ENCODE results near the gene COL19A1.

COL19A1 gene

GRCh38 chr6:70236343-70236742, 370.0 kb downstream of the COL19A1 start:
- H3K27me3 ChIP-seq (replicated peaks; ENCODE audit: control insufficient read depth, insufficient read depth, low read length), result peaks cover 8% of the 10 kb centered on the region
- H3K9ac ChIP-seq (ENCODE audit: low read length), result no peak overlapping the region
- no peaks in the 10 kb centered on the region for H3K36me3 ChIP-seq (ENCODE audit: control insufficient read depth, insufficient read depth, low read length, severe bottlenecking)
- H3K4me3 ChIP-seq (ENCODE audit: low read length), result no peak overlapping the region
- H3K9me3 ChIP-seq (ENCODE audit: control insufficient read depth, low read length), result no peaks in the 10 kb centered on the region
- no peaks in the 10 kb centered on the region for H3K4me1 ChIP-seq (ENCODE audit: control insufficient read depth, insufficient read depth, low read length)
- no peak for DNase-seq (ENCODE audit: low read depth)

GRCh38 chr6:70241031-70241430, 374.7 kb downstream of the COL19A1 start:
- Histone ChIP-seq H3K36me3 (ENCODE audit: control insufficient read depth, insufficient read depth, low read length, severe bottlenecking) (no peaks in the 10 kb centered on the region), H3K27me3 (replicated peaks; ENCODE audit: control insufficient read depth, insufficient read depth, low read length) (peaks cover 4% of the 10 kb centered on the region), H3K9me3 (ENCODE audit: control insufficient read depth, low read length) (no peaks in the 10 kb centered on the region), H3K9ac (ENCODE audit: low read length) (no peak overlapping the region), H3K4me3 (ENCODE audit: low read length) (no peak overlapping the region), H3K4me1 (ENCODE audit: control insufficient read depth, insufficient read depth, low read length) (no peaks in the 10 kb centered on the region)
- no peak for DNase-seq (ENCODE audit: low read depth)

GRCh38 chr6:70241991-70242420, 375.6 kb downstream of the COL19A1 start:
- peaks cover 4% of the 10 kb centered on the region for H3K27me3 ChIP-seq (replicated peaks; ENCODE audit: control insufficient read depth, insufficient read depth, low read length)
- H3K9ac ChIP-seq (ENCODE audit: low read length), result no peak overlapping the region
- H3K4me3 ChIP-seq (ENCODE audit: low read length), result no peak overlapping the region
- H3K9me3 ChIP-seq (ENCODE audit: control insufficient read depth, low read length), result no peaks in the 10 kb centered on the region
- no peaks in the 10 kb centered on the region for H3K36me3 ChIP-seq (ENCODE audit: control insufficient read depth, insufficient read depth, low read length, severe bottlenecking)
- H3K4me1 ChIP-seq (ENCODE audit: control insufficient read depth, insufficient read depth, low read length), result no peaks in the 10 kb centered on the region
- DNase-seq (ENCODE audit: low read depth), result no peak

- H3K9ac ChIP-seq (ENCODE audit: low read length), result no peak overlapping the region
- H3K36me3 ChIP-seq (ENCODE audit: control insufficient read depth, insufficient read depth, low read length, severe bottlenecking), result no peaks in the 10 kb centered on the region
- H3K27me3 ChIP-seq (replicated peaks; ENCODE audit: control insufficient read depth, insufficient read depth, low read length), result peaks cover 15% of the 10 kb centered on the region
- peaks cover 5% of the 10 kb centered on the region for H3K4me1 ChIP-seq (ENCODE audit: control insufficient read depth, insufficient read depth, low read length)
- no peak for DNase-seq (ENCODE audit: low read depth)
- H3K9me3 ChIP-seq (ENCODE audit: control insufficient read depth, low read length), result no peaks in the 10 kb centered on the region
- H3K4me3 ChIP-seq (ENCODE audit: low read length), result no peak overlapping the region
These were observed 379.8 kb downstream of the COL19A1 start for GRCh38 chr6:70246118-70246517.

GRCh38 chr6:70252604-70253003, 386.2 kb downstream of the COL19A1 start:
- no peak overlapping the region for H3K9ac ChIP-seq (ENCODE audit: low read length)
- no peaks in the 10 kb centered on the region for H3K9me3 ChIP-seq (ENCODE audit: control insufficient read depth, low read length)
- H3K4me3 ChIP-seq (ENCODE audit: low read length), result no peak overlapping the region

DNA sequence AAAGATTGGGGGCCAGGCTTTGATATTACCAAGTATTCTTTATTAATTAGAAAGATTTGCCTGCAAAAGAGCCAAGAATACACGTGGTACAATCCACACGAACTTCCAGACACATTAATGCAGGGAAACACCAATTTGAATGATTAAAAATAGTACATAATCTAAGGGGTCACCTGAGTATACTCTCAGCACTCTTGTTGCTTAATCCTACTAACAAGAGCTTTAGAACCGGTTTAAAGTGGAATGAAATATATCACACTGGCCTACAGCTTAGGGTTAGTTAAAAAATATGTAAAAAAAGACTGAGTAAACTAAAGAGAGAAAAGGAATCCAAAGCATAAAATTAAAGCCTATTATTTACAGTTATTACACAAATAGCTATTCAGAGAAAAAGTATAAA, 387.6 kb downstream of the COL19A1 start:
- Histone ChIP-seq H3K9me3 (ENCODE audit: control insufficient read depth, low read length) (no peaks in the 10 kb centered on the region), H3K9ac (ENCODE audit: low read length) (no peak overlapping the region), H3K36me3 (ENCODE audit: control insufficient read depth, insufficient read depth, low read length, severe bottlenecking) (no peaks in the 10 kb centered on the region), H3K27me3 (replicated peaks; ENCODE audit: control insufficient read depth, insufficient read depth, low read length) (peaks cover 9% of the 10 kb centered on the region), H3K4me1 (ENCODE audit: control insufficient read depth, insufficient read depth, low read length) (peaks cover under 1% of the 10 kb centered on the region), H3K4me3 (ENCODE audit: low read length) (no peak overlapping the region)
- DNase-seq (ENCODE audit: low read depth), result no peak

More at GRCh38 chr6:70252604-70253003, 386.2 kb downstream of the COL19A1 start:
- no peak for DNase-seq (ENCODE audit: low read depth)
- peaks cover 5% of the 10 kb centered on the region for H3K4me1 ChIP-seq (ENCODE audit: control insufficient read depth, insufficient read depth, low read length)
- H3K36me3 ChIP-seq (ENCODE audit: control insufficient read depth, insufficient read depth, low read length, severe bottlenecking), result no peaks in the 10 kb centered on the region
- peaks cover 15% of the 10 kb centered on the region for H3K27me3 ChIP-seq (replicated peaks; ENCODE audit: control insufficient read depth, insufficient read depth, low read length)

DNA sequence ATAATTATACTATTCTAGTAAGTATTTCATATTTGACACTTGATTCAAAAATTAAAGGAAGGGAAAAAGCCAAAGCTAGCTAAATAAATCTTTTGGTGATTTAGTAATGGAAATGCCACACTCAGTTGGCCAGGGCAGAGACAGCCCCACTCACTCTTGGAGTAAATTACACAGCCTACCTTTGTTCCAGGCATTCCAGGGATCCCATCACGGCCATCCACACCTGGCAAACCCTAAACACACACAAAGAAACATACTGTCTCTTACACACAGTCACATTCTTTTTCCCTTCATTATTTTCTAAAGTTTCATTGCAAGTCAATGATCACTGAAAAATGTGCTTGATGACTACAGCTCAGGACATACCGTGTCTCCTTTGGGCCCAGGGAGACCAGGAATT, 388.4 kb downstream of the COL19A1 start:
- Histone ChIP-seq H3K36me3 (ENCODE audit: control insufficient read depth, insufficient read depth, low read length, severe bottlenecking) (no peaks in the 10 kb centered on the region), H3K4me1 (ENCODE audit: control insufficient read depth, insufficient read depth, low read length) (no peaks in the 10 kb centered on the region)
- DNase-seq (ENCODE audit: low read depth), result no peak

GRCh38 chr6:70257768-70258273, 391.5 kb downstream of the COL19A1 start:
- no peak overlapping the region for H3K9ac ChIP-seq (ENCODE audit: low read length)
- H3K36me3 ChIP-seq (ENCODE audit: control insufficient read depth, insufficient read depth, low read length, severe bottlenecking), result no peaks in the 10 kb centered on the region
- no peaks in the 10 kb centered on the region for H3K27me3 ChIP-seq (replicated peaks; ENCODE audit: control insufficient read depth, insufficient read depth, low read length)
- no peaks in the 10 kb centered on the region for H3K4me1 ChIP-seq (ENCODE audit: control insufficient read depth, insufficient read depth, low read length)
- no peaks in the 10 kb centered on the region for H3K9me3 ChIP-seq (ENCODE audit: control insufficient read depth, low read length)
- DNase-seq (ENCODE audit: low read depth), result no peak
- H3K4me3 ChIP-seq (ENCODE audit: low read length), result no peak overlapping the region

More for the DNA sequence above, 388.4 kb downstream of the COL19A1 start:
- Histone ChIP-seq H3K27me3 (replicated peaks; ENCODE audit: control insufficient read depth, insufficient read depth, low read length) (peaks cover 1% of the 10 kb centered on the region), H3K9ac (ENCODE audit: low read length) (no peak overlapping the region), H3K4me3 (ENCODE audit: low read length) (no peak overlapping the region), H3K9me3 (ENCODE audit: control insufficient read depth, low read length) (no peaks in the 10 kb centered on the region)

- Histone ChIP-seq H3K27me3 (replicated peaks; ENCODE audit: control insufficient read depth, insufficient read depth, low read length) (no peaks in the 10 kb centered on the region), H3K4me3 (ENCODE audit: low read length) (no peak overlapping the region), H3K36me3 (ENCODE audit: control insufficient read depth, insufficient read depth, low read length, severe bottlenecking) (no peaks in the 10 kb centered on the region), H3K9me3 (ENCODE audit: control insufficient read depth, low read length) (no peaks in the 10 kb centered on the region), H3K4me1 (ENCODE audit: control insufficient read depth, insufficient read depth, low read length) (no peaks in the 10 kb centered on the region), H3K9ac (ENCODE audit: low read length) (no peak overlapping the region)
- DNase-seq (ENCODE audit: low read depth), result no peak
These were observed 392.1 kb downstream of the COL19A1 start for GRCh38 chr6:70258483-70258882.
